ENCODE data around the gene PRKN.

GRCh38 chr6:162603231-162604015, 124.1 kb downstream of the PRKN start:
- TF ChIP-seq CTCF (IDR thresholded peaks at IDR 0.05): no peak
- TF ChIP-seq POLR2A (IDR thresholded peaks at IDR 0.05): no peak
